K562 (cell line): Measurements from ENCODE around the gene RIOK3. TPM values are rescaled to one million over a fixed set of nuclear protein-coding genes. Genes with fewer than 3 reads are reported as not detected.

Experiments used
- BMI1 ChIP-seq: fragments of 150-350 bp; IDR thresholded peaks from 2 replicates; pipeline ENCODE4 v1.6.1; 2014; ENCODE audit warnings: low read length
- MIER1 ChIP-seq: fragments of 450-650 bp; IDR thresholded peaks from 2 replicates; pipeline ENCODE4 v1.6.1; 2016; ENCODE audit warnings: antibody characterized with exemption, mild to moderate bottlenecking, low read depth
- MYBL2 ChIP-seq, 2 experiments: fragments of 450-650 bp in 1 of 2; sonication (generic) in 1 of 2; formaldehyde crosslinking in 1 of 2; IDR thresholded peaks; 2 replicates each; pipeline versions ENCODE4 v1.6.1 to v1.8.1; 2017 to 2022; ENCODE audit warnings: borderline replicate concordance in 1 of 2, inconsistent platforms in 1 of 2, low read depth in 1 of 2, mild to moderate bottlenecking in 1 of 2, missing genetic modification reagents in 1 of 2, moderate library complexity in 1 of 2
- MYC ChIP-seq, 2 experiments: fragments of 250-450 bp in 1 of 2; sonication (Bioruptor Pico) in 1 of 2; IDR thresholded peaks; 2 replicates each; pipeline versions ENCODE4 v1.5.1 to v1.6.1; 2012 to 2021; ENCODE audit warnings: low read depth in 2 of 2, borderline replicate concordance in 1 of 2, improper control_type of control experiment in 1 of 2, low read length in 1 of 2, mild to moderate bottlenecking in 1 of 2, moderate library complexity in 1 of 2
- NCOR1 ChIP-seq: fragments of 450-650 bp; IDR thresholded peaks from 2 replicates; pipeline ENCODE4 v1.6.1; 2016; ENCODE audit warnings: mild to moderate bottlenecking, moderate library complexity
- PHB ChIP-seq: fragments of 250-450 bp; sonication (Bioruptor Pico); IDR thresholded peaks from 2 replicates; pipeline ENCODE4 v1.5.0; 2021
- POLR3A ChIP-seq: IDR thresholded peaks from 2 replicates; pipeline ENCODE4 v1.6.1; 2011; ENCODE audit warnings: borderline replicate concordance, mild to moderate bottlenecking, moderate library complexity; ENCODE audit not compliant: insufficient read length, insufficient read depth; ENCODE audit errors: extremely low read depth
- RFX1 ChIP-seq: fragments of 450-650 bp; IDR thresholded peaks from 2 replicates; pipeline ENCODE4 v1.6.1; 2016; ENCODE audit warnings: mild to moderate bottlenecking, moderate library complexity
- RFX5 ChIP-seq: IDR thresholded peaks from 2 replicates; pipeline ENCODE4 v1.6.1; 2011; ENCODE audit warnings: low read depth, mild to moderate bottlenecking, improper control_type of control experiment, low read length
- SRSF9 ChIP-seq: fragments of 200-400 bp; formaldehyde crosslinking; IDR thresholded peaks from 2 replicates; pipeline ENCODE4 v1.6.1; 2017; ENCODE audit warnings: low read depth, low read length, borderline replicate concordance
- TBL1XR1 ChIP-seq, 2 experiments: IDR thresholded peaks; 2 replicates each; pipeline ENCODE4 v1.6.1; 2012; ENCODE audit warnings: improper control_type of control experiment in 2 of 2, low read length in 2 of 2, mild to moderate bottlenecking in 1 of 2
- ZNF197 ChIP-seq: fragments of 200-800 bp; sonication (Bioruptor generic); IDR thresholded peaks from 2 replicates; pipeline ENCODE4 v1.6.1; 2016; ENCODE audit warnings: low read depth, missing genetic modification characterization, missing compliant biosample characterization
- ZNF316 ChIP-seq: fragments of 450-650 bp; IDR thresholded peaks from 2 replicates; pipeline ENCODE4 v1.6.1; 2016
- ZNF699 ChIP-seq: fragments of 250-450 bp; sonication (Bioruptor Pico); IDR thresholded peaks from 2 replicates; pipeline ENCODE4 v1.8.0; 2021; ENCODE audit warnings: mild to moderate bottlenecking, moderate library complexity; ENCODE audit not compliant: insufficient replicate concordance
- polyA plus RNA-seq, 8 experiments: library from polyadenylated mRNA; depleted of rRNA in 4 of 8; stranded (reverse) in 5 of 8; unstranded in 3 of 8; fragments of >200 nt; fragmentation: Nextera tagmentation in 2 of 8; fragmentation: Illumina TruSeq in 1 of 8; extraction: Ambion mirVana in 2 of 8; extraction: Trizol in 1 of 8; gene quantifications; 2 replicates each; pipeline versions ENCODE4 v1.2.1 to v1.2.3, GENCODE V29; 2011 to 2014; ENCODE audit warnings: inconsistent platforms in 1 of 8, missing spikeins in 1 of 8
- total RNA-seq, 7 experiments: library from RNA; depleted of rRNA in 6 of 7; stranded (reverse); fragments of >200 nt in 6 of 7; fragmentation: Illumina TruSeq in 2 of 7; extraction: Trizol in 2 of 7; gene quantifications; 2 replicates each; pipeline versions ENCODE4 v1.2.1 to v1.2.3, GENCODE V29; 2011 to 2021; ENCODE audit warnings: low replicate concordance in 1 of 7
- TF ChIP-seq, protein P1 (sequence below): sonication (generic); formaldehyde crosslinking; IDR thresholded peaks from 2 replicates; pipeline ENCODE4 v1.8.1; 2023; ENCODE audit warnings: mild to moderate bottlenecking, missing genetic modification reagents
- TF ChIP-seq, protein P2 (sequence below): sonication (generic); formaldehyde crosslinking; IDR thresholded peaks from 2 replicates; pipeline ENCODE4 v1.9.0; 2022; ENCODE audit warnings: mild to moderate bottlenecking, missing genetic modification reagents
- TF ChIP-seq, protein P3 (sequence below): fragments of 450-650 bp; IDR thresholded peaks from 2 replicates; pipeline ENCODE4 v1.6.1; 2017; ENCODE audit warnings: mild to moderate bottlenecking, moderate library complexity
- TF ChIP-seq, protein P4 (sequence below), 2 experiments: fragments of 200-800 bp in 1 of 2; sonication (Bioruptor generic) in 1 of 2; sonication (generic) in 1 of 2; formaldehyde crosslinking in 1 of 2; IDR thresholded peaks in 1 of 2; conservative IDR thresholded peaks in 1 of 2; 2 replicates each; pipeline versions ENCODE4 v1.5.0 to v1.6.1; 2016 to 2020; ENCODE audit warnings: missing compliant biosample characterization in 1 of 2, missing genetic modification characterization in 1 of 2, missing genetic modification reagents in 1 of 2
- TF ChIP-seq, protein P5 (sequence below): fragments of 250-450 bp; sonication (Bioruptor Pico); IDR thresholded peaks from 2 replicates; pipeline ENCODE4 v1.8.0; 2022; ENCODE audit warnings: moderate library complexity, mild to moderate bottlenecking, inconsistent platforms

RIOK3 gene
- total and polyA plus RNA-seq, 9 of the 15 experiments (the other 6 are each of a cell fraction or from before 2014, with no cell fraction given) = 21.4 to 89.5 (median 62.9) TPM

DNA sequence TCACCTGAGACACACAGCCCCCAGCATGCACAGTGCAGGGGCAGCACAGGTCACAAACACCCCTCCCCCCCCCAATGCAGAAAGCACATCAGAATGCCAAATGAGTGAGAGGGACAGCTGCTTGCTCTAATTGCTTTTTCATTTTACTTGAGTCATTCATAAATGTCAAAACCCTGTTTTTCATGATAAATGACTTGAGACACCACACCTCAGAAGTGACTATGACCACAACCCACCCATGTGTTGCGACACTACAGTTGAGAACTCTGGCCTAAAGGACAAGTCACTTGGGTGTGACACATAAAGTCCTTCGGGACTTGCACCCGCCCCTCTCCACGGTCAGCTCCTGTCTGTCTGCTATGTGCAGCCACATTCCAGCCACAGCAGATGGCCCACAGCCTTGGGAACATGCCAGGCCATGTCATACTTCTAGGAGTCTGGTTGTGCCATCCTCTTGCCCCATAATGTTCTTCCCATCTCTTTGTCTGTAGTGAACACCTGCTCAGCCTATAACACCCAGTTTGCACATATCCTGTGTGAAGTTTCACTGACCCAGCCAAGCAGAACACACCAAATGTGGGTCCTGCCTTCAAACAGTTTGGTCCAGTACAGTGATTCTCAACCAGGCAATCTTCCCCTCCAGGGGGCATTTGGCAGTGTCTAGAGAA lies 30.2 kb upstream of the RIOK3 start (continued):
- TF ChIP-seq BMI1 (no peak), ZNF316 (peak; percentile 78), ZNF699 (CRISPR knock-in tag) (no peak), PHB (CRISPR knock-in tag) (no peak), SRSF9 (no peak), RFX5 (no peak), TBL1XR1 (IDR thresholded peaks at IDR 0.05; ENCODE audit: low read length in 2 of 2) (peak in 1 of 2 experiments; percentile 78; a peak in 1 of 4 replicates), MIER1 (no peak), MYBL2 (IDR thresholded peaks at IDR 0.05; ENCODE audit: low read depth) (no peak), MYBL2 (CRISPR knock-in tag; IDR thresholded peaks at IDR 0.05; ENCODE audit: borderline replicate concordance) (no peak), POLR3A (no peak), MYC (IDR thresholded peaks at IDR 0.05; ENCODE audit: low read depth, low read length) (peak; percentile 63), MYC (CRISPR knock-in tag; IDR thresholded peaks at IDR 0.05; ENCODE audit: borderline replicate concordance, low read depth) (no peak), NCOR1 (peak; percentile 75), RFX1 (no peak), ZNF197 (CRISPR knock-in tag) (no peak)
- TF ChIP-seq, protein P1, sequence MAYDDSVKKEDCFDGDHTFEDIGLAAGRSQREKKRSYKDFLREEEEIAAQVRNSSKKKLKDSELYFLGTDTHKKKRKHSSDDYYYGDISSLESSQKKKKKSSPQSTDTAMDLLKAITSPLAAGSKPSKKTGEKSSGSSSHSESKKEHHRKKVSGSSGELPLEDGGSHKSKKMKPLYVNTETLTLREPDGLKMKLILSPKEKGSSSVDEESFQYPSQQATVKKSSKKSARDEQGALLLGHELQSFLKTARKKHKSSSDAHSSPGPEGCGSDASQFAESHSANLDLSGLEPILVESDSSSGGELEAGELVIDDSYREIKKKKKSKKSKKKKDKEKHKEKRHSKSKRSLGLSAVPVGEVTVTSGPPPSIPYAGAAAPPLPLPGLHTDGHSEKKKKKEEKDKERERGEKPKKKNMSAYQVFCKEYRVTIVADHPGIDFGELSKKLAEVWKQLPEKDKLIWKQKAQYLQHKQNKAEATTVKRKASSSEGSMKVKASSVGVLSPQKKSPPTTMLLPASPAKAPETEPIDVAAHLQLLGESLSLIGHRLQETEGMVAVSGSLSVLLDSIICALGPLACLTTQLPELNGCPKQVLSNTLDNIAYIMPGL (CRISPR knock-in tag) = no peak
- TF ChIP-seq, protein P2, sequence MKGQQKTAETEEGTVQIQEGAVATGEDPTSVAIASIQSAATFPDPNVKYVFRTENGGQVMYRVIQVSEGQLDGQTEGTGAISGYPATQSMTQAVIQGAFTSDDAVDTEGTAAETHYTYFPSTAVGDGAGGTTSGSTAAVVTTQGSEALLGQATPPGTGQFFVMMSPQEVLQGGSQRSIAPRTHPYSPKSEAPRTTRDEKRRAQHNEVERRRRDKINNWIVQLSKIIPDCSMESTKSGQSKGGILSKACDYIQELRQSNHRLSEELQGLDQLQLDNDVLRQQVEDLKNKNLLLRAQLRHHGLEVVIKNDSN (CRISPR knock-in tag) = no peak
- TF ChIP-seq, protein P3, sequence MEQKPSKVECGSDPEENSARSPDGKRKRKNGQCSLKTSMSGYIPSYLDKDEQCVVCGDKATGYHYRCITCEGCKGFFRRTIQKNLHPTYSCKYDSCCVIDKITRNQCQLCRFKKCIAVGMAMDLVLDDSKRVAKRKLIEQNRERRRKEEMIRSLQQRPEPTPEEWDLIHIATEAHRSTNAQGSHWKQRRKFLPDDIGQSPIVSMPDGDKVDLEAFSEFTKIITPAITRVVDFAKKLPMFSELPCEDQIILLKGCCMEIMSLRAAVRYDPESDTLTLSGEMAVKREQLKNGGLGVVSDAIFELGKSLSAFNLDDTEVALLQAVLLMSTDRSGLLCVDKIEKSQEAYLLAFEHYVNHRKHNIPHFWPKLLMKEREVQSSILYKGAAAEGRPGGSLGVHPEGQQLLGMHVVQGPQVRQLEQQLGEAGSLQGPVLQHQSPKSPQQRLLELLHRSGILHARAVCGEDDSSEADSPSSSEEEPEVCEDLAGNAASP = no peak
- TF ChIP-seq, protein P4, sequence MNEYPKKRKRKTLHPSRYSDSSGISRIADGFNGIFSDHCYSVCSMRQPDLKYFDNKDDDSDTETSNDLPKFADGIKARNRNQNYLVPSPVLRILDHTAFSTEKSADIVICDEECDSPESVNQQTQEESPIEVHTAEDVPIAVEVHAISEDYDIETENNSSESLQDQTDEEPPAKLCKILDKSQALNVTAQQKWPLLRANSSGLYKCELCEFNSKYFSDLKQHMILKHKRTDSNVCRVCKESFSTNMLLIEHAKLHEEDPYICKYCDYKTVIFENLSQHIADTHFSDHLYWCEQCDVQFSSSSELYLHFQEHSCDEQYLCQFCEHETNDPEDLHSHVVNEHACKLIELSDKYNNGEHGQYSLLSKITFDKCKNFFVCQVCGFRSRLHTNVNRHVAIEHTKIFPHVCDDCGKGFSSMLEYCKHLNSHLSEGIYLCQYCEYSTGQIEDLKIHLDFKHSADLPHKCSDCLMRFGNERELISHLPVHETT (CRISPR knock-in tag; conservative IDR thresholded peaks at IDR 0.05 in 1 of 2, IDR thresholded peaks at IDR 0.05 in 1 of 2) = no peak
- TF ChIP-seq, protein P5, sequence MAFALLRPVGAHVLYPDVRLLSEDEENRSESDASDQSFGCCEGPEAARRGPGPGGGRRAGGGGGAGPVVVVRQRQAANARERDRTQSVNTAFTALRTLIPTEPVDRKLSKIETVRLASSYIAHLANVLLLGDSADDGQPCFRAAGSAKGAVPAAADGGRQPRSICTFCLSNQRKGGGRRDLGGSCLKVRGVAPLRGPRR (CRISPR knock-in tag) = no peak
